Neuronal stem cell (in vitro differentiated cells): ENCODE results near the gene SPATS2L.

Experiments
- DNase-seq: peaks from one replicate; pipeline ENCODE4 v3.0.0-alpha.2; 2013; ENCODE audit warnings: low spot score
- H2AFZ ChIP-seq: one replicate; pipeline ENCODE4 v1.6.1; 2013; ENCODE audit warnings: mild to moderate bottlenecking, low read length, inconsistent platforms
- H2AK5ac ChIP-seq: 2 replicates; pipeline ENCODE4 v1.6.1; 2013; ENCODE audit warnings: low read depth, mild to moderate bottlenecking, inconsistent platforms, low read length, moderate library complexity, mixed read lengths
- H2BK120ac ChIP-seq: 2 replicates; pipeline ENCODE4 v1.6.1; 2013; ENCODE audit warnings: low read depth, mild to moderate bottlenecking, inconsistent platforms, low read length, moderate library complexity, mixed read lengths
- H2BK12ac ChIP-seq: one replicate; pipeline ENCODE4 v1.6.1; 2013; ENCODE audit warnings: low read length, inconsistent platforms
- H2BK15ac ChIP-seq: 2 replicates; pipeline ENCODE4 v1.6.1; 2013; ENCODE audit warnings: mild to moderate bottlenecking, low read length, inconsistent platforms, mixed read lengths
- H2BK5ac ChIP-seq: one replicate; pipeline ENCODE4 v1.6.1; 2013; ENCODE audit warnings: inconsistent platforms, mild to moderate bottlenecking, low read length, moderate library complexity
- H3K14ac ChIP-seq: one replicate; pipeline ENCODE4 v1.6.1; 2013; ENCODE audit warnings: low read length, inconsistent platforms
- H3K18ac ChIP-seq: 2 replicates; pipeline ENCODE4 v1.6.1; 2013; ENCODE audit warnings: low read length, inconsistent platforms
- H3K23ac ChIP-seq: 2 replicates; pipeline ENCODE4 v1.6.1; 2013; ENCODE audit warnings: low read depth, mild to moderate bottlenecking, mixed read lengths, low read length, inconsistent platforms; ENCODE audit not compliant: poor library complexity
- H3K27ac ChIP-seq: replicated peaks from 3 replicates; pipeline ENCODE4 v1.5.1; 2013; ENCODE audit warnings: low read length, inconsistent platforms
- H3K27me3 ChIP-seq, 3 experiments: 2 replicates each; pipeline ENCODE4 v1.6.1; 2013; ENCODE audit warnings: low read length in 3 of 3, mild to moderate bottlenecking in 2 of 3, inconsistent platforms in 1 of 3, low read depth in 1 of 3, mixed read lengths in 1 of 3, moderate library complexity in 1 of 3; ENCODE audit not compliant: control insufficient read depth in 3 of 3, insufficient read depth in 3 of 3
- H3K36me3 ChIP-seq, 2 donors: replicated peaks in 1 of 2; 2 replicates each; pipeline ENCODE4 v1.6.1; 2013; ENCODE audit warnings: low read length in 2 of 2; ENCODE audit not compliant: control insufficient read depth in 2 of 2, insufficient read depth in 2 of 2
- H3K4ac ChIP-seq: 2 replicates; pipeline ENCODE4 v1.6.1; 2013; ENCODE audit warnings: inconsistent platforms, mild to moderate bottlenecking, low read length, moderate library complexity
- H3K4me1 ChIP-seq, 2 donors: 1 replicate in 1 of 2; 2 replicates in 1 of 2; pipeline ENCODE4 v1.6.1; 2013; ENCODE audit warnings: low read length in 2 of 2, low read depth in 1 of 2; ENCODE audit not compliant: control insufficient read depth in 2 of 2, insufficient read depth in 1 of 2
- H3K4me2 ChIP-seq: one replicate; pipeline ENCODE4 v1.6.1; 2013; ENCODE audit warnings: mild to moderate bottlenecking, low read length, inconsistent platforms; ENCODE audit not compliant: insufficient read depth, poor library complexity, severe bottlenecking
- H3K4me3 ChIP-seq, 2 donors: 2 replicates each; pipeline ENCODE4 v1.5.1; 2013; ENCODE audit warnings: low read length in 2 of 2, mild to moderate bottlenecking in 2 of 2, inconsistent platforms in 1 of 2, moderate library complexity in 1 of 2
- H3K79me1 ChIP-seq: one replicate; pipeline ENCODE4 v1.6.1; 2013; ENCODE audit warnings: low read depth, mild to moderate bottlenecking, inconsistent platforms, low read length, moderate library complexity
- H3K9ac ChIP-seq: one replicate; pipeline ENCODE4 v1.6.1; 2013; ENCODE audit warnings: mild to moderate bottlenecking, low read depth, low read length, inconsistent platforms; ENCODE audit not compliant: poor library complexity
- H3K9me3 ChIP-seq, 2 donors: replicated peaks in 1 of 2; 2 replicates each; pipeline versions ENCODE3 to v1.6.1; 2013; ENCODE audit warnings: low read length in 2 of 2, mild to moderate bottlenecking in 2 of 2, inconsistent platforms in 1 of 2, low read depth in 1 of 2, mixed read lengths in 1 of 2, moderate library complexity in 1 of 2; ENCODE audit not compliant: control insufficient read depth in 2 of 2, insufficient read depth in 1 of 2
- H4K8ac ChIP-seq: one replicate; pipeline ENCODE4 v1.6.1; 2013; ENCODE audit warnings: low read depth, mild to moderate bottlenecking, inconsistent platforms, low read length, moderate library complexity
- H4K91ac ChIP-seq: one replicate; pipeline ENCODE4 v1.6.1; 2013; ENCODE audit warnings: low read length, low read depth, mild to moderate bottlenecking, inconsistent platforms; ENCODE audit not compliant: poor library complexity
- WGBS, 2 donors: extraction: QIAGEN DNeasy Blood & Tissue Kit; methylation state at CpG; one replicate each; pipeline ENCODE4 v1.1.7; 2013; ENCODE audit warnings: missing lambda C conversion rate in 2 of 2, mixed read lengths in 1 of 2; ENCODE audit not compliant: insufficient read length in 2 of 2, insufficient replicate concordance in 1 of 2; ENCODE audit errors: extremely low coverage in 2 of 2; 5-methylcytosine and 5-hydroxymethylcytosine counted together

SPATS2L gene

DNA sequence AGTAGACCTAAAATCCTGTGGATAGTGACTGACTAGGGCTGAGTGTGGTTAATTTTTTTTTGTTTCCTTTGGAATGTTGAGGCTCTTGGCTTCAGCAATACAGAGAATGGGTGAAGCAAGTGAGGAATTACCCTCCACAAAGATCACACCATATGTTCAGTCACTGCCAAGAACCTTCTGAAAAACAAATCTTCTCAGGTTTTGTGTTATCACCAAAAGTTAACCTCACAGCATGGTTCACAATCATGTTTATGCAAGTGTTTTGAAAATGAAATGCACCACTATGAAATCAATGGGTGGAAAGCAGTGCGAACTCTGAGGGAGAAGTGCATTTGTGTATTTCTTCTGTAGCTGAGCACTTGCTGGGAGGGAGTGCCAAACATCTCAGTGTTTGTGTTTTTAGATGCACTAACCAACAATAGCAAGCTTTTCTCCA is 44.4 kb downstream of the SPATS2L start:
- Histone ChIP-seq H2AFZ (no peak overlapping the region), H3K36me3 (no peaks in the 10 kb centered on the region), H3K9me3 (peaks cover 0 to 3% of the 10 kb centered on the region in 2 donors), H2BK120ac (no peak overlapping the region), H3K4me2 (no peak overlapping the region), H3K27me3 (no peaks in the 10 kb centered on the region), H3K18ac (no peak overlapping the region), H3K14ac (no peak overlapping the region), H3K79me1 (no peaks in the 10 kb centered on the region), H2BK15ac (no peak overlapping the region), H3K23ac (no peak overlapping the region), H3K27ac (no peak overlapping the region), H4K91ac (no peak overlapping the region), H2AK5ac (no peak overlapping the region), H2BK12ac (no peak overlapping the region), H3K4ac (no peak overlapping the region), H3K4me1 (peaks cover 11 to 30% of the 10 kb centered on the region in 2 donors), H3K4me3 (no peak overlapping the region), H4K8ac (no peak overlapping the region), H2BK5ac (no peak overlapping the region), H3K9ac (no peak overlapping the region)
- no peak for DNase-seq
- WGBS, 2 donors = no CpG with 5 or more reads among the region's 1 CpG

DNA sequence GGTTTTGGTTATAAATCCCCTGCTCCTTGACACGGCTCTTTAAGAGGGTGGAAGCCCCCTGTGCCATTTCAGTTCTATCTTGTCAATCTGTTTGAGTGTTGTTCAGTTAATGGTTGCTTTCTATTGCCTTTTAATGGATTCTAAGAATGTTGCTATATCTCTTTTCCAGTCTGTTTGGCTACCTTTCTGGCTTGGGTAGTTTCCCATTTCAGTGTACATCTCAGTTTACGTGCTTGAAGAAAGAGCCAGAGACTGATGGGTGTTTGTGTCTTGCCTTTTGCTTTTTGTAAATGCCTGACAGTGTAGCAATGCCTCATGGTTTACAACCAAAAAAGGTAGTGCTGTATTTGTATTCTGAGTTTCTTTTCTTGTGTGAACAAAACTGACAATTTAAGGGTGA is 45.3 kb downstream of the SPATS2L start:
- no peak overlapping the region for H3K9ac ChIP-seq
- no peak overlapping the region for H2BK5ac ChIP-seq
- H2AFZ ChIP-seq = no peak overlapping the region
- H3K4me2 ChIP-seq = no peak overlapping the region
- no peak overlapping the region for H4K91ac ChIP-seq
- no peaks in the 10 kb centered on the region for H3K27me3 ChIP-seq
- H3K9me3 ChIP-seq = peaks cover 0 to 3% of the 10 kb centered on the region in 2 donors
- no peak for DNase-seq
- H3K4me3 ChIP-seq = no peak overlapping the region
- H2BK120ac ChIP-seq = no peak overlapping the region
- no peaks in the 10 kb centered on the region for H3K79me1 ChIP-seq
- WGBS, 2 donors = no CpG with 5 or more reads among the region's 2 CpGs
- H2BK15ac ChIP-seq = no peak overlapping the region
- H3K18ac ChIP-seq = no peak overlapping the region
- no peak overlapping the region for H2AK5ac ChIP-seq
- H3K4ac ChIP-seq = no peak overlapping the region
- H3K27ac ChIP-seq = no peak overlapping the region
- no peak overlapping the region for H3K23ac ChIP-seq
- H3K14ac ChIP-seq = no peak overlapping the region
- peaks cover 14 to 32% of the 10 kb centered on the region in 2 donors for H3K4me1 ChIP-seq
- no peak overlapping the region for H2BK12ac ChIP-seq
- H3K36me3 ChIP-seq = no peaks in the 10 kb centered on the region
- no peak overlapping the region for H4K8ac ChIP-seq

DNA sequence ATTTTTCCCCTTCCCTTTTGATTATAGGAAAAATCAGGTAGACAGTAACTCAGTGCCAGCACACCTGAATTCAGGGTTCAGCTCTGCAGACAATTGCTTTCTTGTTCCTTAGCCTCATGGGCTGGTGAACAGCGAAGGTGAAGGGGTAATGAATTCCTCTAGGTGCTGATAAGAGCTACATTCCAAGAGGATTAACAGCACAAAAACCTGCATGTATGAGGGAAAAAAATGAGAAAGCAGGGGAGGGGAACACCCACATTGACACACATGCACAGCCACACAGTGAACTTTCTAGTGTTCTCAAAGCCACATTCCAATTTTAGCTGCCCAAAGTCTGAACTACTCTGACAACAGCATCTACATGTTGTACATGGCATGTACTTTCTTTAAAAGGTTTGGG is 46.1 kb downstream of the SPATS2L start:
- no peak overlapping the region for H4K91ac ChIP-seq
- H3K27ac ChIP-seq = no peak overlapping the region
- H3K4me1 ChIP-seq = peaks cover 18 to 32% of the 10 kb centered on the region in 2 donors
- H3K4me2 ChIP-seq = no peak overlapping the region
- H3K14ac ChIP-seq = no peak overlapping the region
- H3K36me3 ChIP-seq = no peaks in the 10 kb centered on the region
- no peak overlapping the region for H2BK12ac ChIP-seq
- no peak overlapping the region for H3K18ac ChIP-seq
- no peak overlapping the region for H3K4me3 ChIP-seq
- H3K9ac ChIP-seq = no peak overlapping the region
- H2BK120ac ChIP-seq = no peak overlapping the region
- no peak overlapping the region for H3K23ac ChIP-seq
- H3K9me3 ChIP-seq = peaks cover 0 to 3% of the 10 kb centered on the region in 2 donors
- no peak overlapping the region for H3K4ac ChIP-seq
- H2BK15ac ChIP-seq = no peak overlapping the region
- no peak overlapping the region for H2AK5ac ChIP-seq
- no peaks in the 10 kb centered on the region for H3K79me1 ChIP-seq
- DNase-seq = peak; percentile 30
- whole genome bisulfite sequencing, 2 donors = no CpG with 5 or more reads among the region's 1 CpG
- no peak overlapping the region for H4K8ac ChIP-seq
- H2AFZ ChIP-seq = no peak overlapping the region
- H3K27me3 ChIP-seq = no peaks in the 10 kb centered on the region
- no peak overlapping the region for H2BK5ac ChIP-seq

DNA sequence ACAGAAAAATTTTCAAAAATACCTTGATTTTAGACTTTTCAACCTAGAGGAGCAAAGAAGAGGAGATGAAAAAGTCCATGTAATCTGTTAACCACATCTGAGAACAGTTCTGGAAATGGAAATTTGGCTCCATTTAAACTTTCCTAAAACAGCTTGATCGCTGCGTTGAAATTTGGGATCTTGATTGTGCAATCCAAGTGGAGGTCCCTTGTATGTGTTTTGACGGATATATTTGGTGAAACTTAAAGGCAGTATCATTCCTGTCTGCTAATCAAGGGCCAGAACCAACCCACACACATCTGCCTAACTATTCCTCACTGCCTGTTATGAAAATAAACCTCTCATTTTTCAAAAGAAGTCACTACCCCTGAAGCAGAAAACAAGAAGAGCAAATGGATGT is 46.6 kb downstream of the SPATS2L start:
- H3K79me1 ChIP-seq = no peaks in the 10 kb centered on the region
- no peak overlapping the region for H3K14ac ChIP-seq
- WGBS, 2 donors = no CpG with 5 or more reads among the region's 3 CpGs
- no peak overlapping the region for H3K18ac ChIP-seq
- H4K91ac ChIP-seq = no peak overlapping the region
- H3K27me3 ChIP-seq = no peaks in the 10 kb centered on the region
- H3K4me1 ChIP-seq = peaks cover 19 to 32% of the 10 kb centered on the region in 2 donors
- no peak overlapping the region for H3K23ac ChIP-seq
- no peak overlapping the region for H3K4ac ChIP-seq
- no peak overlapping the region for H2BK12ac ChIP-seq
- no peak for DNase-seq
- H3K9ac ChIP-seq = no peak overlapping the region
- no peak overlapping the region for H2AFZ ChIP-seq
- H2BK15ac ChIP-seq = no peak overlapping the region
- H2BK5ac ChIP-seq = no peak overlapping the region
- no peak overlapping the region for H2AK5ac ChIP-seq
- H4K8ac ChIP-seq = no peak overlapping the region
- H3K36me3 ChIP-seq = no peaks in the 10 kb centered on the region
- no peak overlapping the region for H3K27ac ChIP-seq
- no peak overlapping the region for H2BK120ac ChIP-seq
- no peak overlapping the region for H3K4me2 ChIP-seq
- H3K9me3 ChIP-seq = peaks cover 0 to 3% of the 10 kb centered on the region in 2 donors
- no peak overlapping the region for H3K4me3 ChIP-seq
